Activated B cell treated with CpG ODN at 0.5 μM for 24 hours (primary cell): Measurements from ENCODE around the gene STPG3. TPM values are rescaled to one million over a fixed set of nuclear protein-coding genes. Genes with fewer than 3 reads are reported as not detected.

Experiments
- ATAC-seq: fragments of 200-7000 bp; cut with Tn5 transposase; one replicate; pipeline ENCODE4 v1.10.0; 2021; ENCODE audit warnings: low read depth, mild to moderate bottlenecking, moderate library complexity
- CTCF ChIA-PET: fragments of 350-600 bp; sonication (Branson Sonifier 250); formaldehyde crosslinking; loops from one replicate; lab custom pipeline; 2021; ENCODE audit warnings: antibody characterized with exemption; lab: Charles Lee
- POLR2A ChIA-PET: fragments of 350-600 bp; sonication (Branson Sonifier 250); formaldehyde crosslinking; loops from one replicate; lab custom pipeline; 2021; ENCODE audit warnings: antibody characterized with exemption; lab: Charles Lee
- DNase-seq: peaks from one replicate; pipeline ENCODE4 v3.0.0; 2022
- H3K27ac Mint-ChIP-seq: one replicate; pipeline ENCODE4 v1.8.0; 2020; ENCODE audit warnings: mixed read lengths
- H3K27me3 Mint-ChIP-seq: one replicate; pipeline ENCODE4 v1.8.0; 2021; ENCODE audit warnings: mixed read lengths
- H3K36me3 Mint-ChIP-seq: one replicate; pipeline ENCODE4 v1.8.0; 2021; ENCODE audit warnings: low read depth, mixed read lengths
- H3K4me1 Mint-ChIP-seq: one replicate; pipeline ENCODE4 v1.8.0; 2021; ENCODE audit warnings: mixed read lengths
- H3K4me3 Mint-ChIP-seq: one replicate; pipeline ENCODE4 v1.8.0; 2020; ENCODE audit warnings: mild to moderate bottlenecking, mixed read lengths
- H3K9me3 Mint-ChIP-seq: one replicate; pipeline ENCODE4 v1.8.0; 2020; ENCODE audit warnings: mixed read lengths
- CTCF ChIP-seq: fragments of 200-600 bp; IDR thresholded peaks from one replicate; pipeline ENCODE4 v1.8.0; 2022; ENCODE audit warnings: antibody characterized with exemption, mild to moderate bottlenecking
- intact Hi-C: fragments of 100-400 bp; cut with micrococcal nuclease; formaldehyde crosslinking; loops from one replicate; pipeline ENCODE4 v1.15.1; 2024
- total RNA-seq: library from RNA; stranded (reverse); gene quantifications from 2 replicates; pipeline ENCODE4 v1.2.3, GENCODE V29; 2022

STPG3 gene
- total RNA-seq, 1 donor from 2014 or later, result not detected

GRCh38 chr9:137234055-137234697 lies 16.9 kb upstream of the STPG3 start:
- ATAC-seq, result no peak
- H3K27ac Mint-ChIP-seq, result no peak overlapping the region
- TF ChIP-seq CTCF, result no peak
- POLR2A ChIA-PET, result interaction anchor here (0.6 to 1.5 kb wide), 4 partner anchors 30 to 233 kb away, joined by 4 to 8 read pairs (median 6); partner anchors contain the start of genes ANAPC2 and SSNA1
- H3K9me3 Mint-ChIP-seq, result no peaks in the 10 kb centered on the region
- H3K27me3 Mint-ChIP-seq, result no peaks in the 10 kb centered on the region
- peaks cover 37% of the 10 kb centered on the region for H3K4me1 Mint-ChIP-seq
- DNase-seq, result no peak
- no peaks in the 10 kb centered on the region for H3K36me3 Mint-ChIP-seq
- CTCF ChIA-PET, result interaction anchor here (0.6 to 1.3 kb wide), 4 partner anchors 11 to 138 kb away, joined by 3 to 7 read pairs (median 4); no protein-coding TSS in a partner anchor
- intact Hi-C loops, result no loop called here
- H3K4me3 Mint-ChIP-seq, result no peak overlapping the region

GRCh38 chr9:137234758-137235423 lies 16.2 kb upstream of the STPG3 start:
- Mint-ChIP-seq H3K4me3 (peak overlapping the region; percentile 66), H3K36me3 (no peaks in the 10 kb centered on the region), H3K27ac (peak overlapping the region; percentile 59), H3K27me3 (no peaks in the 10 kb centered on the region), H3K4me1 (peaks cover 41% of the 10 kb centered on the region), H3K9me3 (no peaks in the 10 kb centered on the region)
- TF ChIP-seq CTCF, result no peak
- ChIA-PET POLR2A (interaction anchor here (0.6 to 1.5 kb wide), 5 partner anchors 12 to 234 kb away, joined by 3 to 8 read pairs (median 7); partner anchors contain the start of genes ANAPC2, MAN1B1 and SSNA1), CTCF (interaction anchor here (0.6 to 1.3 kb wide), 5 partner anchors 12 to 211 kb away, joined by 3 to 7 read pairs (median 4); no protein-coding TSS in a partner anchor)
- intact Hi-C loops, result no loop called here
- DNase-seq (no peak), ATAC-seq (peak; percentile 50)

- intact Hi-C loops, result loop anchor here (1.0 kb wide), 6 partner anchors 35 to 210 kb away; partner anchors contain the start of genes ANAPC2, NPDC1, SSNA1 and TPRN
- no peak for TF ChIP-seq CTCF
- DNase-seq, result no peak
- Mint-ChIP-seq H3K9me3 (no peaks in the 10 kb centered on the region), H3K4me3 (no peak overlapping the region), H3K4me1 (peaks cover 41% of the 10 kb centered on the region), H3K27ac (no peak overlapping the region), H3K27me3 (no peaks in the 10 kb centered on the region), H3K36me3 (no peaks in the 10 kb centered on the region)
- no peak for ATAC-seq
- CTCF ChIA-PET, result interaction anchor here (0.7 to 1.9 kb wide), 14 partner anchors 8 to 210 kb away, joined by 3 to 10 read pairs (median 6); partner anchors contain the start of genes MAN1B1, NELFB, NPDC1 and RNF224
- POLR2A ChIA-PET, result interaction anchor here (0.6 to 1.8 kb wide), 14 partner anchors 13 to 189 kb away, joined by 3 to 9 read pairs (median 7); partner anchors contain the start of genes ANAPC2, MAN1B1, SSNA1 and TOR4A
Measured at GRCh38 chr9:137235424-137236237, 15.5 kb upstream of the STPG3 start.

GRCh38 chr9:137236238-137236935 lies 14.7 kb upstream of the STPG3 start:
- Mint-ChIP-seq H3K36me3 (peaks cover 3% of the 10 kb centered on the region), H3K27ac (no peak overlapping the region), H3K9me3 (no peaks in the 10 kb centered on the region), H3K27me3 (no peaks in the 10 kb centered on the region), H3K4me1 (peaks cover 45% of the 10 kb centered on the region), H3K4me3 (peak overlapping the region; percentile 41)
- peak; percentile 97 for TF ChIP-seq CTCF
- intact Hi-C loops, result loop anchor here (1.0 kb wide), 6 partner anchors 36 to 209 kb away; partner anchors contain the start of genes ANAPC2, NPDC1, SSNA1 and TPRN
- ATAC-seq (peak; percentile 33), DNase-seq (peak; percentile 88)
- ChIA-PET CTCF (interaction anchor here (0.6 to 1.9 kb wide), 30 partner anchors 9 to 344 kb away, joined by 3 to 13 read pairs (median 4); partner anchors contain the start of genes ANAPC2, MAN1B1, NDOR1 and NELFB), POLR2A (interaction anchor here (0.6 to 1.8 kb wide), 16 partner anchors 10 to 207 kb away, joined by 3 to 9 read pairs (median 6); partner anchors contain the start of genes ANAPC2, DPP7, MAN1B1 and SSNA1)
